ENCODE results near the gene LGALS3.

LGALS3 gene

GRCh38 chr14:55115460-55115859 lies 13.6 kb upstream of the LGALS3 start:
- no peak for TF ChIP-seq ZC3H10 (CRISPR knock-in tag; IDR thresholded peaks at IDR 0.05)
- no peak for TF ChIP-seq CSDC2 (CRISPR knock-in tag; IDR thresholded peaks at IDR 0.05)
- no peak for TF ChIP-seq OSR1 (CRISPR knock-in tag; IDR thresholded peaks at IDR 0.05)
- TF ChIP-seq ISL1 (CRISPR knock-in tag; IDR thresholded peaks at IDR 0.05): no peak
- no peak for TF ChIP-seq PPARA (CRISPR knock-in tag; IDR thresholded peaks at IDR 0.05; ENCODE audit: borderline replicate concordance)
- no peak for TF ChIP-seq ZFP3 (CRISPR knock-in tag; IDR thresholded peaks at IDR 0.05)
- no peak for TF ChIP-seq TSHZ2 (CRISPR knock-in tag; IDR thresholded peaks at IDR 0.05)
- no peak for TF ChIP-seq CREB5 (CRISPR knock-in tag; IDR thresholded peaks at IDR 0.05; ENCODE audit: low read depth)
- no peak for TF ChIP-seq TCF4 (CRISPR knock-in tag; IDR thresholded peaks at IDR 0.05; ENCODE audit: borderline replicate concordance)
- no peak for TF ChIP-seq ZNF565 (CRISPR knock-in tag; conservative IDR thresholded peaks at IDR 0.05; ENCODE audit: low read depth)
- TF ChIP-seq, protein P1, sequence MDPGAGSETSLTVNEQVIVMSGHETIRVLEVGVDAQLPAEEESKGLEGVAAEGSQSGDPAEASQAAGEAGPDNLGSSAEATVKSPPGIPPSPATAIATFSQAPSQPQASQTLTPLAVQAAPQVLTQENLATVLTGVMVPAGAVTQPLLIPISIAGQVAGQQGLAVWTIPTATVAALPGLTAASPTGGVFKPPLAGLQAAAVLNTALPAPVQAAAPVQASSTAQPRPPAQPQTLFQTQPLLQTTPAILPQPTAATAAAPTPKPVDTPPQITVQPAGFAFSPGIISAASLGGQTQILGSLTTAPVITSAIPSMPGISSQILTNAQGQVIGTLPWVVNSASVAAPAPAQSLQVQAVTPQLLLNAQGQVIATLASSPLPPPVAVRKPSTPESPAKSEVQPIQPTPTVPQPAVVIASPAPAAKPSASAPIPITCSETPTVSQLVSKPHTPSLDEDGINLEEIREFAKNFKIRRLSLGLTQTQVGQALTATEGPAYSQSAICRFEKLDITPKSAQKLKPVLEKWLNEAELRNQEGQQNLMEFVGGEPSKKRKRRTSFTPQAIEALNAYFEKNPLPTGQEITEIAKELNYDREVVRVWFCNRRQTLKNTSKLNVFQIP (CRISPR knock-in tag; IDR thresholded peaks at IDR 0.05; ENCODE audit: borderline replicate concordance, low read depth): no peak
- TF ChIP-seq, protein P2, sequence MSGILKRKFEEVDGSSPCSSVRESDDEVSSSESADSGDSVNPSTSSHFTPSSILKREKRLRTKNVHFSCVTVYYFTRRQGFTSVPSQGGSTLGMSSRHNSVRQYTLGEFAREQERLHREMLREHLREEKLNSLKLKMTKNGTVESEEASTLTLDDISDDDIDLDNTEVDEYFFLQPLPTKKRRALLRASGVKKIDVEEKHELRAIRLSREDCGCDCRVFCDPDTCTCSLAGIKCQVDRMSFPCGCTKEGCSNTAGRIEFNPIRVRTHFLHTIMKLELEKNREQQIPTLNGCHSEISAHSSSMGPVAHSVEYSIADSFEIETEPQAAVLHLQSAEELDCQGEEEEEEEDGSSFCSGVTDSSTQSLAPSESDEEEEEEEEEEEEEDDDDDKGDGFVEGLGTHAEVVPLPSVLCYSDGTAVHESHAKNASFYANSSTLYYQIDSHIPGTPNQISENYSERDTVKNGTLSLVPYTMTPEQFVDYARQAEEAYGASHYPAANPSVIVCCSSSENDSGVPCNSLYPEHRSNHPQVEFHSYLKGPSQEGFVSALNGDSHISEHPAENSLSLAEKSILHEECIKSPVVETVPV (CRISPR knock-in tag; IDR thresholded peaks at IDR 0.05): no peak
- no peak for TF ChIP-seq ARNTL (CRISPR knock-in tag; IDR thresholded peaks at IDR 0.05; ENCODE audit: borderline replicate concordance, low read depth)
- ATAC-seq: no peak

- no peak for TF ChIP-seq CREB5 (CRISPR knock-in tag; IDR thresholded peaks at IDR 0.05; ENCODE audit: low read depth)
- no peak for TF ChIP-seq ZFP30 (CRISPR knock-in tag; IDR thresholded peaks at IDR 0.05)
- no peak for TF ChIP-seq RARB (CRISPR knock-in tag; IDR thresholded peaks at IDR 0.05)
- no peak for TF ChIP-seq ZNF8 (CRISPR knock-in tag; IDR thresholded peaks at IDR 0.05)
- TF ChIP-seq, protein P2 (CRISPR knock-in tag; IDR thresholded peaks at IDR 0.05): no peak
- no peak for TF ChIP-seq TOX (CRISPR knock-in tag; IDR thresholded peaks at IDR 0.05; ENCODE audit: borderline replicate concordance)
- ATAC-seq: no peak
Observed at GRCh38 chr14:55115861-55116245, 13.2 kb upstream of the LGALS3 start.

DNA sequence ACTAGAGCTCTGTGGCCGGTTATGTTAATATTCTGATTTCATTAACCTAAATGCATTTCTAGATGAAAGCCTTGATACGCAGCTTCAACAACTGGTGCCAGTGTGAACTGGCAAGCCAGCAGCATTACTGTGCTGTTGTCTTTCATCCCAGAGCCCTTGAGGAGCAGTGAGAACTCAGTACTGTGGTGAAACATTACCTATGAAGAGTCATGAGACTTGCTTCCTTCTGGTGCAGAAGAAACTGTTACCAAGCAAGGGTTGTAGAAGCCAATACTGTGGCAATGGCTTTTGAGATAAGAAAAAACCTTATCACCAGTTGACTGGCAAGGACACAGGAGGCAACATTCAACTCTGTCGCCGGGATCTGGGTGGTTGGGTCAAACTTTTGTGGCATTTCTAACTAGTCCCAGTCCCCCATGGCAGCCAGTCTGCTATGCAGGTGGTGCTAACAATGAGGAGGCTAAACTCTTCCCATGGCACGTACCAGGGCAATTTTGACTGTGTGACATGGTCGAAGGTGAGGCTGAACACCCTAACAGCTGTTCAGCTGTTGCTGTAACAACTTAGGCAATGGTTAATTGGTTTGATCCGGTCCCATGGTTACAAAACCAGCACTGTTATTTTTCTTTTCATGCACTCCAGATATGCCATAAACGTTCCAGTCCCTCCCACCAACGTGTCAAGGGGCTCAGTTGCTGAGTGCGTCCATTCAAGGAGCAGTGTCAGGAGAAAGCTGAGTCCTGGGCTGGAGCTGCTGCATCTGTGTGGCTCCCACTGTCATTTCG lies 12.6 kb upstream of the LGALS3 start:
- TF ChIP-seq ARNTL (CRISPR knock-in tag; IDR thresholded peaks at IDR 0.05; ENCODE audit: borderline replicate concordance, low read depth) (no peak), CSDC2 (CRISPR knock-in tag; IDR thresholded peaks at IDR 0.05) (no peak), ZNF8 (CRISPR knock-in tag; IDR thresholded peaks at IDR 0.05) (no peak), ESRRG (CRISPR knock-in tag; IDR thresholded peaks at IDR 0.05) (no peak), PPARA (CRISPR knock-in tag; IDR thresholded peaks at IDR 0.05; ENCODE audit: borderline replicate concordance) (no peak), RARB (CRISPR knock-in tag; IDR thresholded peaks at IDR 0.05) (no peak), ISL1 (CRISPR knock-in tag; IDR thresholded peaks at IDR 0.05) (no peak), ZFP3 (CRISPR knock-in tag; IDR thresholded peaks at IDR 0.05) (no peak), ZNF70 (CRISPR knock-in tag; IDR thresholded peaks at IDR 0.05) (no peak), ZFP30 (CRISPR knock-in tag; IDR thresholded peaks at IDR 0.05) (no peak), ZC3H10 (CRISPR knock-in tag; IDR thresholded peaks at IDR 0.05) (no peak)
- TF ChIP-seq, protein P1 (CRISPR knock-in tag; IDR thresholded peaks at IDR 0.05; ENCODE audit: borderline replicate concordance, low read depth): no peak
- TF ChIP-seq, protein P2 (CRISPR knock-in tag; IDR thresholded peaks at IDR 0.05): no peak
- ATAC-seq: no peak; the same call in 2 of the 3 replicates
